Gastrocnemius medialis (tissue), 4 donors: Measurements from ENCODE around the gene ARSG. TPM values are rescaled to one million over a fixed set of nuclear protein-coding genes. Genes with fewer than 3 reads are reported as not detected.
"Not testable (repeated sequence)": the region's sequence is repeated elsewhere in the genome, so short reads cannot be mapped to it uniquely, and the experiment has no call there.

Source experiments
- ATAC-seq, 2 donors: fragments of 150-250 bp; one replicate each; pipeline ENCODE4 v1.9.1; 2016
- DNase-seq, 2 donors: peaks; one replicate each; pipeline ENCODE4 v3.0.0-alpha.2; 2019
- H3K27ac ChIP-seq, 4 donors: fragments of 200-600 bp; sonication (generic); 1 replicate in 1 of 4; 2 replicates in 3 of 4; pipeline ENCODE4 v1.5.1; 2016 to 2018; ENCODE audit warnings: mild to moderate bottlenecking in 2 of 4, moderate library complexity in 1 of 4
- H3K27me3 ChIP-seq, 3 donors: fragments of 200-600 bp; sonication (generic) in 2 of 3; 1 replicate in 1 of 3; 2 replicates in 2 of 3; pipeline versions ENCODE4 v1.5.1 to v1.6.0; 2016 to 2019; ENCODE audit warnings: mild to moderate bottlenecking in 1 of 3, moderate library complexity in 1 of 3
- H3K36me3 ChIP-seq, 2 donors: fragments of 200-600 bp; sonication (generic) in 1 of 2; one replicate each; pipeline ENCODE4 v1.5.1; 2017 to 2018
- H3K4me1 ChIP-seq, 2 donors: fragments of 200-600 bp; sonication (generic) in 1 of 2; one replicate each; pipeline ENCODE4 v1.5.1; 2016 to 2017; ENCODE audit warnings: mild to moderate bottlenecking in 2 of 2
- H3K4me3 ChIP-seq, 4 donors: fragments of 200-600 bp; sonication (generic) in 3 of 4; 1 replicate in 1 of 4; 2 replicates in 3 of 4; pipeline ENCODE4 v1.5.1; 2016 to 2019; ENCODE audit warnings: mild to moderate bottlenecking in 2 of 4
- H3K9me3 ChIP-seq, 3 donors: fragments of 200-600 bp; sonication (generic) in 2 of 3; 1 replicate in 1 of 3; 2 replicates in 2 of 3; pipeline ENCODE4 v1.5.1; 2016 to 2019
- POLR2A ChIP-seq, 2 donors: fragments of 450-650 bp; IDR thresholded peaks; one replicate each; pipeline ENCODE4 v1.6.1; 2017; ENCODE audit warnings: antibody characterized with exemption in 2 of 2, mild to moderate bottlenecking in 2 of 2, moderate library complexity in 2 of 2
- in situ Hi-C, 4 donors: fragments of 200-750 bp; cut with MboI; loops; one replicate each; pipeline versions ENCODE4 v1.15.0 to v1.8.0; 2017; ENCODE audit warnings: low sequenced_read_pairs in 4 of 4
- intact Hi-C: fragments of 100-400 bp; cut with DNase I; formaldehyde crosslinking; loops from one replicate; pipeline ENCODE4 v1.15.1; 2023; ENCODE audit warnings: low total_unique reads
- total RNA-seq, 4 donors: library from RNA; depleted of rRNA; stranded (reverse); fragments of >200 nt; gene quantifications; one replicate each; pipeline versions ENCODE4 v1.1.0 to v1.2.3, GENCODE V29; 2016
- TF ChIP-seq, protein P1 (sequence below), 5 experiments: fragments of 450-650 bp in 3 of 5; fragments of 200-600 bp in 2 of 5; sonication (generic) in 2 of 5; IDR thresholded peaks in 4 of 5; conservative IDR thresholded peaks in 1 of 5; 1 replicate in 4 of 5; 2 replicates in 1 of 5; pipeline ENCODE4 v1.5.1; 2016 to 2019; ENCODE audit warnings: antibody characterized with exemption in 5 of 5, mild to moderate bottlenecking in 3 of 5, moderate library complexity in 3 of 5

ARSG gene
- total RNA-seq, 4 donors from 2014 or later, result 3.3 to 6.1 (median 5.4) TPM

GRCh38 chr17:68255731-68256538, 35.4 kb upstream of the ARSG start:
- H3K27ac ChIP-seq, result no peak overlapping the region
- no peak overlapping the region for H3K4me3 ChIP-seq
- no peak for ATAC-seq
- peaks cover 0 to 53% of the 10 kb centered on the region in 2 donors for H3K36me3 ChIP-seq
- no peaks in the 10 kb centered on the region for H3K27me3 ChIP-seq
- in situ Hi-C loops (loop anchor here in 1 of 4 donors (25.0 kb wide), 1 partner anchor 506 kb away; no protein-coding TSS in a partner anchor), intact Hi-C loops (no loop called here)
- H3K4me1 ChIP-seq, result peaks cover 0 to 7% of the 10 kb centered on the region in 2 donors
- no peaks in the 10 kb centered on the region for H3K9me3 ChIP-seq
- no peak for TF ChIP-seq POLR2A (IDR thresholded peaks at IDR 0.05)
- TF ChIP-seq, protein P1, sequence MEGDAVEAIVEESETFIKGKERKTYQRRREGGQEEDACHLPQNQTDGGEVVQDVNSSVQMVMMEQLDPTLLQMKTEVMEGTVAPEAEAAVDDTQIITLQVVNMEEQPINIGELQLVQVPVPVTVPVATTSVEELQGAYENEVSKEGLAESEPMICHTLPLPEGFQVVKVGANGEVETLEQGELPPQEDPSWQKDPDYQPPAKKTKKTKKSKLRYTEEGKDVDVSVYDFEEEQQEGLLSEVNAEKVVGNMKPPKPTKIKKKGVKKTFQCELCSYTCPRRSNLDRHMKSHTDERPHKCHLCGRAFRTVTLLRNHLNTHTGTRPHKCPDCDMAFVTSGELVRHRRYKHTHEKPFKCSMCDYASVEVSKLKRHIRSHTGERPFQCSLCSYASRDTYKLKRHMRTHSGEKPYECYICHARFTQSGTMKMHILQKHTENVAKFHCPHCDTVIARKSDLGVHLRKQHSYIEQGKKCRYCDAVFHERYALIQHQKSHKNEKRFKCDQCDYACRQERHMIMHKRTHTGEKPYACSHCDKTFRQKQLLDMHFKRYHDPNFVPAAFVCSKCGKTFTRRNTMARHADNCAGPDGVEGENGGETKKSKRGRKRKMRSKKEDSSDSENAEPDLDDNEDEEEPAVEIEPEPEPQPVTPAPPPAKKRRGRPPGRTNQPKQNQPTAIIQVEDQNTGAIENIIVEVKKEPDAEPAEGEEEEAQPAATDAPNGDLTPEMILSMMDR (IDR thresholded peaks at IDR 0.05 in 4 of 5, conservative IDR thresholded peaks at IDR 0.05 in 1 of 5), result no peak
- no peak for DNase-seq

DNA sequence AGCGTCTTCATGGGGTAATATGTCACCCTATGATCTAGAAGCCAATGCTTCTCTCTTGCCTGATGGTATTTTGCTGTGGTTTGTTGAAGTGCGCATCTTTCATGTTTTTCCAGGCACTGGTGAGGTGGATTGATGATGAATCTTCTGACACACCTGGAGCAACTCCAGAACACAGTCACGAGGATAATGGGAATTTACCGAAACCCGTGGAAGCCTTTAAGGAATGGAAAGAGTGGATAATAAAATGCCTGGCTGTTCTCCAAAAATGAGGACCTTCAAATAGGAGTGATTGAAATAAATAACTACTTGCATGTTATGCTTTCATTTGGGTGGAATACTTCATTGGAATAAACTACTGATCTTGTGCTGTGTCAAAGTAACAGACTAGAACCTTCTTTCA, 34.6 kb upstream of the ARSG start:
- H3K4me1 ChIP-seq, ATAC-seq, H3K4me3 ChIP-seq, H3K27ac ChIP-seq, intact Hi-C loops, H3K27me3 ChIP-seq, H3K9me3 ChIP-seq, DNase-seq: not testable (repeated sequence)
- H3K36me3 ChIP-seq, result peaks cover 0 to 46% of the 10 kb centered on the region in 2 donors
- in situ Hi-C loops, result loop anchor here in 1 of 4 donors (25.0 kb wide), 1 partner anchor 506 kb away; no protein-coding TSS in a partner anchor

GRCh38 chr17:68257934-68258333, 33.4 kb upstream of the ARSG start:
- Histone ChIP-seq H3K27me3 (no peaks in the 10 kb centered on the region), H3K36me3 (peaks cover 0 to 35% of the 10 kb centered on the region in 2 donors), H3K9me3 (no peaks in the 10 kb centered on the region), H3K4me1 (peaks cover 0 to 7% of the 10 kb centered on the region in 2 donors), H3K27ac (peak overlapping the region in 2 of 4 donors; percentile 50 to 89), H3K4me3 (no peak overlapping the region)
- no peak for TF ChIP-seq POLR2A (IDR thresholded peaks at IDR 0.05)
- TF ChIP-seq, protein P1 (IDR thresholded peaks at IDR 0.05 in 4 of 5, conservative IDR thresholded peaks at IDR 0.05 in 1 of 5), result no peak
- intact Hi-C loops, result no loop called here
- DNase-seq (no peak), ATAC-seq (no peak)
- in situ Hi-C loops, result loop anchor here in 1 of 4 donors (25.0 kb wide), 1 partner anchor 504 kb away; no protein-coding TSS in a partner anchor

- Histone ChIP-seq H3K4me1 (peaks cover 5 to 11% of the 10 kb centered on the region in 2 donors), H3K4me3 (peak overlapping the region in 2 of 4 donors; percentile 20 to 31), H3K27ac (peak overlapping the region; percentile 50 to 89 (median 74)), H3K36me3 (peaks cover 0 to 26% of the 10 kb centered on the region in 2 donors)
- H3K27me3 ChIP-seq, H3K9me3 ChIP-seq, intact Hi-C loops: not testable (repeated sequence)
- TF ChIP-seq POLR2A (IDR thresholded peaks at IDR 0.05), result peak in 1 of 2 donors; percentile 31
- peak; percentile 73 to 75 for ATAC-seq
- DNase-seq, result peak; percentile 37 to 41
- in situ Hi-C loops, result loop anchor here in 1 of 4 donors (25.0 kb wide), 1 partner anchor 503 kb away; no protein-coding TSS in a partner anchor
These were observed 32.2 kb upstream of the ARSG start for GRCh38 chr17:68258890-68259647.

DNA sequence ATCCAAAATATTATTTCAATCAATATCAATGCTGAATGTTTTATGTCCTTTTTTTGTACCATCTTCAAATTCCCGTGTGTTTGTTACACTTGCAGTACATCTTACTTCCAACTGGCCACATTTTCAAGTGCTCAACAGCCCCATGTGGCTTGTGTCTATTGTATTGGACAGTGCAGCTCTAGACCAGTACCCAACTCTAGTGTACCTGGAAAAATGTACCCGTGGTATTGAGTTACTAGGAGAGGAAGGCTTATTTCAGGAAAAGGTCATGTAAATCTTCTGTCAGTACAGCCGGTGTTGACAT, 31.7 kb upstream of the ARSG start:
- ATAC-seq, result peak; percentile 22 to 39
- intact Hi-C loops, H3K27me3 ChIP-seq, H3K9me3 ChIP-seq, DNase-seq: not testable (repeated sequence)
- Histone ChIP-seq H3K27ac (peak overlapping the region; percentile 50 to 89 (median 74)), H3K4me1 (peaks cover 5 to 11% of the 10 kb centered on the region in 2 donors), H3K36me3 (peaks cover 0 to 21% of the 10 kb centered on the region in 2 donors), H3K4me3 (peak overlapping the region in 2 of 4 donors; percentile 20 to 31)
- in situ Hi-C loops, result loop anchor here in 1 of 4 donors (25.0 kb wide), 1 partner anchor 503 kb away; no protein-coding TSS in a partner anchor
